HG02759 (cell line): ENCODE results near the gene SBDS.

Experiments used
- ATAC-seq: cut with Tn5 transposase; IDR thresholded peaks from one replicate; pipeline ENCODE4 v1.9.1; 2021; ENCODE audit warnings: mild to moderate bottlenecking, moderate library complexity; ENCODE audit not compliant: unreplicated experiment

The SBDS gene

DNA sequence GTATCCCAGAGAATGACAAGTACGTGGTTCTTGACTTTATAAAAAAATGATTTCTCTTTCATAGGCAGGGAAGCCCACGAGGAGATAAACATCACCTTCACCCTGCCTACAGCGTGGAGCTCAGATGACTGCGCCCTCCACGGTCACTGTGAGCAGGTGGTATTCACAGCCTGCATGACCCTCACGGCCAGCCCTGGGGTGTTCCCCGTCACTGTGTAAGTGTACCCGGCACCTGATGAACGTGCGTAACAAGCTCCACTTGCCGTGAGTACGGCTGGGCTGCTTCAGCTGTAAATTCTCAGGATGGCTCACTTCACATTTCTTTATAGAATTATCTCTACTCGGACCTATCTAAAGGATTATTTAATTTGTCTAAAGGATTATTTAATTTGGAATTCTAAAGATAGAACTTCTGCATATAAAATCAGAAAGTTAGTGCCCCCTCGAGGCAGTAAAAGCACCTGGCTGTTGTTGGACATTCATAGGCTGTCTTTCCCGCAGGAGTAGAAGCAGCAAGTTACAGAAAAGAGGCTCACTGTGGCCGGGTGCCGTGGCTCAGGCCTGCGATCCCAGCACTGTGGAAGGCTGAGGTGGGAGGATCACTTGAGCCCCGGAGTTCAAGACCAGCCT, 46.8 kb downstream of the SBDS start:
- no peak for ATAC-seq

DNA sequence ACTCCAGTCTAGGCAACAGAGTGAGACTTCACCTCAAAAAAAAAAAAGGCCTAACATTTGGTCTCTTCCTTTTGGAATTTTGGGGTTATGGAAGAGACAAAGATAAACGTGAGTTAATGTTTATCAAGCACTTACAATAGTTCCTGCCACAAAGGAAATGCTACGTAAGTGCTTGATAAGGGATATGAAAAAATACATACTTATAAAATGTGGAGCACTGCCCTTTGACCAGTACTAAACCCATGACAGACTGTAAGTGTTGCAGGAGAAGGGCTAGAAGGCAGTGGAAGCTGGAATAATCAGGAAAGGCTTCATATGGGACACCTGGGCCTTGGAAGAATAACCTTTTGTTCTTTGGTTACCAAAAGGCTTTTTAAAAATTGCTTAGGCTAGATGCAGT, 48.8 kb downstream of the SBDS start:
- no peak for ATAC-seq

- no peak for ATAC-seq
Observed at GRCh38 chr7:66939325-66939724, 56.1 kb downstream of the SBDS start.

DNA sequence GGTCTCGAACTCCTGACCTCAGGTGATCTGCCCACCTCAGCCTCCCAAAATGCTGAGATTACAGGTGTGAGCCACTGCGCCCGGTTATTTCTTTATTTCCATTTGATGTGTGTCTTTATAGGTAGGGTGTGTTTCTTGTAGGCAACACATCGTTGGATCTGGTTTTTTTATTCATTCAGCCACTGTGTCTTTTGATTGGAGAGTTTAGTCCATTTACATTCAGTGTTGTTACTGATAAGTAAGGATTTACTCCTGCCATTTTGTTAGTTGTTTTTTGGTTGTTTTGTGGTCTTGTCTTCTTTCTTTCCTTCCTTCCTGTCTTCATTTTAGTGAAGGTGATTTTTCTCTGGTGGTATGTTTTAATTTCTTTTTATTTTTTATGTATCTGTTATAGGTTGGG, 57.4 kb downstream of the SBDS start:
- no peak for ATAC-seq
